ENCODE data around the gene RIMBP2.
"Not testable (repeated sequence)": the region's sequence is repeated elsewhere in the genome, so short reads cannot be mapped to it uniquely, and the experiment has no call there.

RIMBP2 gene

DNA sequence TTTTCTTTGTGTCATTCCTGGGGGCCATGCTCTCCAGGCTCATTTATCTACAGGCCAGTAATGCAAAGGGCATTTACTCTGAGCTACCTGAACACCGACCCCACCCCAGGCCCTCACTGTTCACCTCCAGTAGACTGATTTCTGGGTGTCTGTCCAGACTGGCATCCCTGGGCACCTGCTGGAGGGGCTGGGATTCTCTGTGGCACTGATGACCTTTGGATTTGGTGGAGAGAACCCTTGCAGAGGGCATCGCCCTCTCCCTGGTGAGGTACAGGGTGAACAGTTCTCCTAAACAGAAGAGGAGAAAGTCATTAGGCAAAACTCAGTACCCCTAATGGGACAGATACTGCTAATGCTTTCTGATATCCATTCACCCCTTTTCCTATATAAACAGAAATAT, 27.1 kb upstream of the RIMBP2 start:
- H3K4me3 ChIP-seq (ENCODE audit: low read depth, low read length) = no peak overlapping the region
- no peak for DNase-seq (ENCODE audit: low read depth)
- TF ChIP-seq MAX (IDR thresholded peaks at IDR 0.05; ENCODE audit: low read depth, low read length) = no peak
- TF ChIP-seq MYC (IDR thresholded peaks at IDR 0.05; ENCODE audit: low read depth, low read length) = no peak

GRCh38 chr12:130742716-130743115, 26.6 kb upstream of the RIMBP2 start:
- no peak overlapping the region for H3K4me3 ChIP-seq (ENCODE audit: low read depth, low read length)
- no peak for DNase-seq (ENCODE audit: low read depth)
- TF ChIP-seq MYC (IDR thresholded peaks at IDR 0.05; ENCODE audit: low read depth, low read length) (no peak), POLR2A (IDR thresholded peaks at IDR 0.05; ENCODE audit: extremely low read depth, insufficient read length) (no peak), MAX (IDR thresholded peaks at IDR 0.05; ENCODE audit: low read depth, low read length) (no peak)
- TF ChIP-seq, protein P1, sequence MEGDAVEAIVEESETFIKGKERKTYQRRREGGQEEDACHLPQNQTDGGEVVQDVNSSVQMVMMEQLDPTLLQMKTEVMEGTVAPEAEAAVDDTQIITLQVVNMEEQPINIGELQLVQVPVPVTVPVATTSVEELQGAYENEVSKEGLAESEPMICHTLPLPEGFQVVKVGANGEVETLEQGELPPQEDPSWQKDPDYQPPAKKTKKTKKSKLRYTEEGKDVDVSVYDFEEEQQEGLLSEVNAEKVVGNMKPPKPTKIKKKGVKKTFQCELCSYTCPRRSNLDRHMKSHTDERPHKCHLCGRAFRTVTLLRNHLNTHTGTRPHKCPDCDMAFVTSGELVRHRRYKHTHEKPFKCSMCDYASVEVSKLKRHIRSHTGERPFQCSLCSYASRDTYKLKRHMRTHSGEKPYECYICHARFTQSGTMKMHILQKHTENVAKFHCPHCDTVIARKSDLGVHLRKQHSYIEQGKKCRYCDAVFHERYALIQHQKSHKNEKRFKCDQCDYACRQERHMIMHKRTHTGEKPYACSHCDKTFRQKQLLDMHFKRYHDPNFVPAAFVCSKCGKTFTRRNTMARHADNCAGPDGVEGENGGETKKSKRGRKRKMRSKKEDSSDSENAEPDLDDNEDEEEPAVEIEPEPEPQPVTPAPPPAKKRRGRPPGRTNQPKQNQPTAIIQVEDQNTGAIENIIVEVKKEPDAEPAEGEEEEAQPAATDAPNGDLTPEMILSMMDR (IDR thresholded peaks at IDR 0.05; ENCODE audit: low read depth, low read length) = no peak

- no peak for DNase-seq (ENCODE audit: low read depth)
- peak; percentile 26; the same call in 1 of the 2 replicates for TF ChIP-seq MAX (IDR thresholded peaks at IDR 0.05; ENCODE audit: low read depth, low read length)
- TF ChIP-seq MYC (IDR thresholded peaks at IDR 0.05; ENCODE audit: low read depth, low read length) = no peak
- H3K4me3 ChIP-seq (ENCODE audit: low read depth, low read length) = no peak overlapping the region
Observed at GRCh38 chr12:130742112-130742511, 26.0 kb upstream of the RIMBP2 start.

DNA sequence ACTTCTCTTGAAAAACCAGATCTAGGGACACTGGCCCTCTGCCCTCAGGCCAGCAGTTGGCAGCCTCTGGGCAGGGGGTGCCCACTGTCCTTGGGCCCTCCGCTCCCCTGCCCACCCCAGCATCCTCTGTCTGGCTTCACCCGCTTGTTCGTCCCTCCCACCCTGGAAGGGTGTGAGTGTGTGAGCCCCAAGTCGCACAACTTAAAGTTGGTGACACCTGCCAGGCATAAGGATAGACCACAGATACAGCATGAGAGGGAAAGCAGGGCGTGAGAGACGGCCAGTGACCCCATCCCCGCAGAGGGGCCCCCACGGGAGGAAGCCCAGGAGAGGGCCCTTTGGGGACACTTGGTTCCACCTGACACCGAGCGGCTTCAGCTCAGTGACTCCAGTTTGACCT, 23.5 kb upstream of the RIMBP2 start:
- H3K4me3 ChIP-seq (ENCODE audit: low read depth, low read length) = no peak overlapping the region
- no peak for TF ChIP-seq POLR2A (IDR thresholded peaks at IDR 0.05; ENCODE audit: extremely low read depth, insufficient read length)
- TF ChIP-seq MAX (IDR thresholded peaks at IDR 0.05; ENCODE audit: low read depth, low read length) = no peak
- TF ChIP-seq MYC (IDR thresholded peaks at IDR 0.05; ENCODE audit: low read depth, low read length) = no peak
- TF ChIP-seq, protein P1 (IDR thresholded peaks at IDR 0.05; ENCODE audit: low read depth, low read length) = no peak
- no peak for DNase-seq (ENCODE audit: low read depth)

GRCh38 chr12:130738403-130738802, 22.3 kb upstream of the RIMBP2 start:
- not testable (repeated sequence) for H3K4me3 ChIP-seq (ENCODE audit: low read depth, low read length); DNase-seq (ENCODE audit: low read depth)

- TF ChIP-seq, protein P1 (IDR thresholded peaks at IDR 0.05; ENCODE audit: low read depth, low read length) = no peak
- no peak for TF ChIP-seq MAX (IDR thresholded peaks at IDR 0.05; ENCODE audit: low read depth, low read length)
- no peak for TF ChIP-seq POLR2A (IDR thresholded peaks at IDR 0.05; ENCODE audit: extremely low read depth, insufficient read length)
- TF ChIP-seq MYC (IDR thresholded peaks at IDR 0.05; ENCODE audit: low read depth, low read length) = no peak
- H3K4me3 ChIP-seq (ENCODE audit: low read depth, low read length) = no peak overlapping the region
- DNase-seq (ENCODE audit: low read depth) = no peak
Observed at GRCh38 chr12:130737731-130738130, 21.6 kb upstream of the RIMBP2 start.

- no peak for DNase-seq (ENCODE audit: low read depth)
- TF ChIP-seq POLR2A (IDR thresholded peaks at IDR 0.05; ENCODE audit: extremely low read depth, insufficient read length) = no peak
- no peak overlapping the region for H3K4me3 ChIP-seq (ENCODE audit: low read depth, low read length)
Observed at GRCh38 chr12:130729344-130729743, 13.2 kb upstream of the RIMBP2 start.

DNA sequence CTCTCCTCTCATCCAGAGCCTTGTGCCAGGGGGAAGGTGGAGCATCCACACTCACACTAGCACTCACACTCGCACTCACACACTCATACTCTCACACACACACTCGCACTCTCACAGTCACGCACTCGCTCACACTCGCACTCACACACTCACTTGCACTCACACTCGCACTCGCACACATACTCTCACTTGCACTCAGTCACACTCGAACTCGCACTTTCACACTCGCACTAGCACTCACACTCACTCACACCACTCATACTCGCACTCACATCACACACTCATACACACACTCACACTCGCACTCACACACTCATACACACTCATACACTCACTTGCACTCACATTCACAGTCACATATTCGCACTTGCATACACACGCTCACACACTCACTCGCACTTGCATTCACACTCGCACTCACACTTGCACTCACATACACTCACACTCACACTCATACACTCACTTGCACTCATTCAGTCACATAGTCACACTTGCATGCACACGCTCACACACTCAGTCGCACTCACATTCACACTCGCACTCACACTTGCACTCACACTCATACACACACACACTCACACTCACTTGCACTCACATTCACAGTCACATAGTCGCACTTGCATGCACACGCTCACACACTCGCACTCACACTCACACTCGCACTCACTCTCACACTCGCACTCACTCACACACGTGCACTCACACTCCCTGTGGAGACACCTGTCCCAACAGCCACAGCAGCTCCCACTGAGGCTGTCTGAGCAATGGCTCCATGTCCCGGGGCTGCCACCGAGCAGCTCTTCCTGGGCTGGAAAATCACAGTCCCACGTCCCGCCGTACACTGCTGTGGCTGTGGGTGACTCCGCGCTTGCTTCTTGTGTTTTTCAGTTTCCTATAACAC, 12.3 kb upstream of the RIMBP2 start:
- H3K4me3 ChIP-seq (ENCODE audit: low read depth, low read length) = no peak overlapping the region
- TF ChIP-seq MYC (IDR thresholded peaks at IDR 0.05; ENCODE audit: low read depth, low read length) (no peak), MAX (IDR thresholded peaks at IDR 0.05; ENCODE audit: low read depth, low read length) (no peak), POLR2A (IDR thresholded peaks at IDR 0.05; ENCODE audit: extremely low read depth, insufficient read length) (no peak)
- TF ChIP-seq, protein P1 (IDR thresholded peaks at IDR 0.05; ENCODE audit: low read depth, low read length) = no peak
- no peak for DNase-seq (ENCODE audit: low read depth)
